A549 (cell line): ENCODE data around the gene AGXT. TPM values are rescaled to one million over a fixed set of nuclear protein-coding genes. Genes with fewer than 3 reads are reported as not detected.

Experiments
- ATAC-seq, 2 experiments: fragments of 200-7000 bp in 1 of 2; fragments of >200 bp in 1 of 2; cut with Nextera tagmentation in 1 of 2; cut with Tn5 transposase in 1 of 2; 3 replicates each; pipeline versions ENCODE4 v1.8.0 to v1.9.1; 2018 to 2020; ENCODE audit warnings: mild to moderate bottlenecking in 1 of 2, moderate library complexity in 1 of 2
- CTCF ChIA-PET: fragments of 300-600 bp; sonication (Branson Sonifier 250); formaldehyde crosslinking; extraction: SDS; loops from one replicate; lab custom pipeline; 2021; ENCODE audit warnings: antibody characterized with exemption, inconsistent platforms; lab: Yijun Ruan, JAX
- POLR2A ChIA-PET: fragments of 350-600 bp; formaldehyde crosslinking; extraction: SDS; loops from one replicate; lab custom pipeline; 2021; ENCODE audit warnings: antibody characterized with exemption, inconsistent platforms; lab: Yijun Ruan, JAX
- DNase-seq, 2 experiments: peaks; one replicate each; pipeline versions ENCODE4 v3.0.0 to v3.0.0-alpha.2; 2011 to 2016; ENCODE audit warnings: low read depth in 1 of 2, low spot score in 1 of 2
- FAIRE-seq: peaks from 2 replicates; lab custom pipeline; 2011; peaks lifted over from hg19 to GRCh38; lab: Jason Lieb, UNC
- H3K27ac ChIP-seq, 2 experiments: fragments of >200 bp; sonication (Bioruptor Twin); formaldehyde crosslinking; 3 replicates each; pipeline ENCODE4 v1.5.1; 2016 to 2017
- H3K4me1 ChIP-seq: fragments of >200 bp; sonication (Bioruptor Twin); formaldehyde crosslinking; 3 replicates; pipeline ENCODE4 v1.6.1; 2016
- H3K4me2 ChIP-seq: fragments of >200 bp; sonication (Bioruptor Twin); formaldehyde crosslinking; 3 replicates; pipeline ENCODE4 v1.6.1; 2016
- H3K4me3 ChIP-seq: fragments of >200 bp; sonication (Bioruptor Twin); formaldehyde crosslinking; 3 replicates; pipeline ENCODE4 v1.5.1; 2016
- H3K9me3 ChIP-seq: fragments of >200 bp; sonication (Bioruptor Twin); formaldehyde crosslinking; 3 replicates; pipeline ENCODE4 v1.6.1; 2016
- BCL3 ChIP-seq: fragments of >200 bp; sonication (Bioruptor Twin); formaldehyde crosslinking; IDR thresholded peaks from 3 replicates; pipeline ENCODE4 v1.6.1; 2016
- CEBPB ChIP-seq, 2 experiments: fragments of >200 bp in 1 of 2; sonication (Bioruptor Twin) in 1 of 2; formaldehyde crosslinking in 1 of 2; IDR thresholded peaks; 2 replicates each; pipeline ENCODE4 v1.6.1; 2012 to 2016
- CHD2 ChIP-seq: fragments of 150-350 bp; IDR thresholded peaks from 2 replicates; pipeline ENCODE4 v1.6.1; 2014; ENCODE audit warnings: low read length; ENCODE audit not compliant: partially characterized antibody
- E2F6 ChIP-seq: IDR thresholded peaks from 2 replicates; pipeline ENCODE4 v1.6.1; 2012; ENCODE audit warnings: low read depth, borderline replicate concordance
- EHMT2 ChIP-seq: fragments of 200-600 bp; sonication (generic); IDR thresholded peaks from 2 replicates; pipeline ENCODE4 v1.6.1; 2016; ENCODE audit warnings: antibody characterized with exemption, low read depth, mild to moderate bottlenecking, moderate library complexity
- EP300 ChIP-seq, 2 experiments: fragments of >200 bp; sonication (Bioruptor Twin); formaldehyde crosslinking; IDR thresholded peaks; 2 replicates in 1 of 2; 3 replicates in 1 of 2; pipeline ENCODE4 v1.6.1; 2016 to 2017
- FOSB ChIP-seq: fragments of 250-450 bp; sonication (Bioruptor Pico); IDR thresholded peaks from 2 replicates; pipeline ENCODE4 v1.5.0; 2020; ENCODE audit warnings: mild to moderate bottlenecking, moderate library complexity
- FOSL2 ChIP-seq, 2 experiments: fragments of 450-650 bp in 1 of 2; fragments of >200 bp in 1 of 2; sonication (Bioruptor Twin) in 1 of 2; formaldehyde crosslinking; IDR thresholded peaks; 2 replicates each; pipeline versions ENCODE4 v1.5.0 to v1.6.1; 2016 to 2020; ENCODE audit warnings: mild to moderate bottlenecking in 1 of 2, moderate library complexity in 1 of 2
- JUN ChIP-seq, 2 experiments: fragments of >200 bp; sonication (Bioruptor Twin); formaldehyde crosslinking; IDR thresholded peaks; 2 replicates in 1 of 2; 3 replicates in 1 of 2; pipeline ENCODE4 v1.6.1; 2016 to 2017
- KDM1A ChIP-seq: fragments of 200-600 bp; sonication (generic); IDR thresholded peaks from 2 replicates; pipeline ENCODE4 v1.6.1; 2016; ENCODE audit warnings: low read depth, mild to moderate bottlenecking
- MYC ChIP-seq: IDR thresholded peaks from 2 replicates; pipeline ENCODE4 v1.6.1; 2012; ENCODE audit warnings: mild to moderate bottlenecking, inconsistent platforms, low read length, improper control_type of control experiment, borderline replicate concordance
- NFE2L2 ChIP-seq: fragments of 150-350 bp; conservative IDR thresholded peaks from 2 replicates; pipeline ENCODE4 v1.6.1; 2014; ENCODE audit warnings: low read length
- NPAS2 ChIP-seq: fragments of 250-450 bp; sonication (Bioruptor Pico); IDR thresholded peaks from 2 replicates; pipeline ENCODE4 v1.8.0; 2022; ENCODE audit warnings: mild to moderate bottlenecking, moderate library complexity, borderline replicate concordance
- PBX3 ChIP-seq: IDR thresholded peaks from 2 replicates; pipeline ENCODE4 v1.6.1; 2012
- POLR2AphosphoS2 ChIP-seq: conservative IDR thresholded peaks from 2 replicates; pipeline ENCODE4 v1.6.1; 2012; ENCODE audit warnings: low read length, improper control_type of control experiment, inconsistent platforms
- RARB ChIP-seq: fragments of 250-450 bp; sonication (Bioruptor Pico); IDR thresholded peaks from 2 replicates; pipeline ENCODE4 v1.8.0; 2021; ENCODE audit warnings: mild to moderate bottlenecking, moderate library complexity
- RFX5 ChIP-seq: fragments of 450-650 bp; IDR thresholded peaks from 2 replicates; pipeline ENCODE4 v1.7.1; 2014; ENCODE audit warnings: antibody characterized with exemption, mild to moderate bottlenecking, moderate library complexity
- RNF2 ChIP-seq: fragments of 200-600 bp; sonication (generic); IDR thresholded peaks from 2 replicates; pipeline ENCODE4 v1.6.1; 2016; ENCODE audit warnings: low read depth, mild to moderate bottlenecking, antibody characterized with exemption, moderate library complexity, borderline replicate concordance
- SREBF2 ChIP-seq: fragments of 450-650 bp; IDR thresholded peaks from 2 replicates; pipeline ENCODE4 v1.6.1; 2014; ENCODE audit warnings: mild to moderate bottlenecking, moderate library complexity
- TFCP2L1 ChIP-seq: fragments of 250-450 bp; sonication (Bioruptor Pico); IDR thresholded peaks from 2 replicates; pipeline ENCODE4 v1.5.0; 2021; ENCODE audit warnings: mild to moderate bottlenecking
- ZC3H11A ChIP-seq: fragments of 450-650 bp; IDR thresholded peaks from 2 replicates; pipeline ENCODE4 v1.6.1; 2014; ENCODE audit warnings: antibody characterized with exemption, mild to moderate bottlenecking
- ZNF302 ChIP-seq: fragments of 250-450 bp; sonication (Bioruptor Pico); IDR thresholded peaks from 2 replicates; pipeline ENCODE4 v1.9.0; 2021; ENCODE audit warnings: inconsistent platforms, mild to moderate bottlenecking, moderate library complexity
- WGBS: methylation state at CpG from one replicate; pipeline ENCODE4 v1.1.6; 2017; ENCODE audit errors: missing lambda C conversion rate; 5-methylcytosine and 5-hydroxymethylcytosine counted together
- polyA plus RNA-seq, 4 experiments: library from polyadenylated mRNA; depleted of rRNA in 3 of 4; stranded (reverse); fragments of >200 nt; fragmentation: RNase III in 1 of 4; extraction: RNeasy Plus Mini Kit Qiagen cat#74134 plus additional on column Dnase treatment in 1 of 4; gene quantifications; 2 replicates in 3 of 4; 3 replicates in 1 of 4; pipeline ENCODE4 v1.2.3, GENCODE V29; 2011 to 2017

AGXT gene
- polyA plus RNA-seq, 2 of the 4 experiments (the other 2 are of a cell fraction): not detected

GRCh38 chr2:240836781-240837467 is 31.7 kb upstream of the AGXT start:
- H3K4me2 ChIP-seq: no peak overlapping the region
- WGBS: 25% methylated on average over 13 of the region's 17 CpGs
- FAIRE-seq (no peak), DNase-seq (no peak), ATAC-seq (peak; percentile 8 to 9; a peak in 1 of 6 replicates)
- CTCF ChIA-PET: no interaction called here
- no peak overlapping the region for H3K27ac ChIP-seq
- TF ChIP-seq FOSB (CRISPR knock-in tag): no peak
- no peak for TF ChIP-seq CHD2
- no peak for TF ChIP-seq RARB (CRISPR knock-in tag)
- no peak for TF ChIP-seq ZC3H11A
- no peaks in the 10 kb centered on the region for H3K9me3 ChIP-seq
- POLR2A ChIA-PET: no interaction called here
- H3K4me1 ChIP-seq: peaks cover 9% of the 10 kb centered on the region; the same call in 1 of the 3 replicates
- H3K4me3 ChIP-seq: no peak overlapping the region

GRCh38 chr2:240837621-240838020 is 31.0 kb upstream of the AGXT start:
- no peaks in the 10 kb centered on the region for H3K9me3 ChIP-seq
- CTCF ChIA-PET: interaction anchor here (4.9 kb wide), 1 partner anchor 14 kb away, joined by 35 read pairs; no protein-coding TSS in a partner anchor
- no peak overlapping the region for H3K4me2 ChIP-seq
- DNase-seq: no peak
- H3K4me1 ChIP-seq: 0 out of 3 replicates have a peak, but pooled peaks cover 5% of the 10 kb centered on the region
- no peak for TF ChIP-seq EP300 (IDR thresholded peaks at IDR 0.05)
- TF ChIP-seq SREBF2: no peak
- TF ChIP-seq BCL3: no peak
- no peak for TF ChIP-seq MYC
- no peak for TF ChIP-seq TFCP2L1 (CRISPR knock-in tag)
- TF ChIP-seq NFE2L2: no peak
- no peak for TF ChIP-seq KDM1A
- TF ChIP-seq RARB (CRISPR knock-in tag): no peak
- no peak for TF ChIP-seq E2F6
- TF ChIP-seq NPAS2 (CRISPR knock-in tag): no peak
- TF ChIP-seq POLR2AphosphoS2: no peak
- no peak for TF ChIP-seq JUN (IDR thresholded peaks at IDR 0.05)
- TF ChIP-seq ZNF302: no peak
- TF ChIP-seq FOSL2 (IDR thresholded peaks at IDR 0.05): no peak
- no peak for TF ChIP-seq FOSL2 (CRISPR knock-in tag; IDR thresholded peaks at IDR 0.05)
- no peak for TF ChIP-seq PBX3
- no peak for TF ChIP-seq CEBPB (IDR thresholded peaks at IDR 0.05)
- TF ChIP-seq EHMT2: no peak
- TF ChIP-seq RFX5: no peak
- TF ChIP-seq RNF2: no peak
- H3K27ac ChIP-seq: no peak overlapping the region
- POLR2A ChIA-PET: no interaction called here
- no peak overlapping the region for H3K4me3 ChIP-seq
- WGBS: 40% methylated on average over 4 of the region's 4 CpGs
- FAIRE-seq: no peak
- no peak for ATAC-seq
